ENCODE measurements around the gene SLC9A6. TPM values are rescaled to one million over a fixed set of nuclear protein-coding genes. Genes with fewer than 3 reads are reported as not detected.

SLC9A6 gene
- 12.4 and 12.7 TPM in 2 replicates for total RNA-seq (2014; rRNA removed; shearing (Covaris generic))

DNA sequence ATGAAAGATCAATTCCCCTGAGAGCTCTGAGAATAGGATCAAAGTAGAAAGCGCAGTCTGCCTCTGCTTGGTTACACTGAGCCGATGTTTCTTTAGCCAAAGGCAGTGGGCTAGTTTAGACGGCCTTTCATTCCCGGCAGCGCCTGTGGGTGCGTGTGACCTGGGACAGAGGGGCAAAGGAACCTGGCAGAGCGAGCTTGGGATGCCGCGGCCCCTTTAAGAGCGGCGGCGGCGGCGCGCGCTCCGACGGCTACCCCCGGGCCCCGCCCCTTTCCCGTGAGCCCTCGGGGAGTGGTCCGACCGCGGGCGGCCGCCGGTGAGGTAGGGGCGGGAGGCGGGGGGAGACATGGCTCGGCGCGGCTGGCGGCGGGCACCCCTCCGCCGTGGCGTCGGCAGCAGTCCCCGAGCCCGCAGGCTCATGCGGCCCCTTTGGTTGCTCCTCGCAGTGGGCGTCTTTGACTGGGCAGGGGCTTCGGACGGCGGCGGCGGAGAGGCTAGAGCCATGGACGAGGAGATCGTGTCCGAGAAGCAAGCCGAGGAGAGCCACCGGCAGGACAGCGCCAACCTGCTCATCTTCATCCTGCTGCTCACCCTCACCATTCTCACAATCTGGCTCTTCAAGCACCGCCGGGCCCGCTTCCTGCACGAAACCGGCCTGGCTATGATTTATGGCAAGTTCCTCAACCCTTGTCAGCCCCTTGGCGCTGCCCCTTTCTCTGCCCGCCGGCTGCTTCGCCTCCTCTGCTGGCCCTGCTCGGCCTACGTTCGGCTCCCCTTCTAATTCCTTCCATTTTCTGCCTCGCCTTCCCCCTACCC, at the start of gene SLC9A6:
Gene SLC9A6 (plus strand): TSS at position 279 of the 816 bp plus-strand sequence. CDS start 224 bp downstream, at position 503.
- peak; percentile 60 for DNase-seq (ENCODE audit: low read depth)

GRCh38 chrX:135944486-135944885, 40.7 kb upstream of the SLC9A6 start:
- no peak for DNase-seq (ENCODE audit: low read depth)

- no peak for DNase-seq (ENCODE audit: low read depth)
Observed at GRCh38 chrX:135951291-135951690, 33.9 kb upstream of the SLC9A6 start.

DNA sequence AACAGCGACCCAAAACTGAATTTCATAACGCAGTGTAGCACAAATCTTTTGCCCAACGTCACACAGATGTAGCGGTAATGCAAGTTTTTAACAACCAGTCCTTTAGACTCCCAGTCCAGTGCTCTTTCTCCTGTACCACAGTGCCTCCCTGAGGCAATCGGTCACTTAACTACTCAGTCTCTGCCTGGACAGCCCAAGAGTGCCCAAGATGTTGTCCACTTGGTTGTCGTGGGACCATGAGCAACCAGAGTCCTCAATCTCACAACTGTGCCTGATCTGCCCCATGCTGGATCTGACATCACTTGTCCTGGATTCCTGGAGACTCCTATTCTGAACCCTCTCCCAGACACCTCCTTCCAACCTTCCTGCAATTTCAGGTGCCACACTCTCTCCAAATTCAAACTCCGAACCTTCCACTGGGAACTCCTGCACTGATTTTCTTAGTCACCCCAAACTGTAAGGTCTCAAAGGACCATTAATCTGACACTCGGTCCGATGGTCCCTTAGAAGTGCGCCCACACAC, 12.1 kb upstream of the SLC9A6 start:
- DNase-seq (ENCODE audit: low read depth) = peak; percentile 15

- peak; percentile 73 for DNase-seq (ENCODE audit: low read depth)
Observed at GRCh38 chrX:135973548-135974278, 11.5 kb upstream of the SLC9A6 start, which contains the start of gene MMGT1. Gene MMGT1, minus strand, starts transcription at chrX:135973988. Its CDS starts 313 bp downstream, at chrX:135973675.

- DNase-seq (ENCODE audit: low read depth) = peak; percentile 54
Observed at GRCh38 chrX:135974279-135974856, 10.9 kb upstream of the SLC9A6 start.

DNA sequence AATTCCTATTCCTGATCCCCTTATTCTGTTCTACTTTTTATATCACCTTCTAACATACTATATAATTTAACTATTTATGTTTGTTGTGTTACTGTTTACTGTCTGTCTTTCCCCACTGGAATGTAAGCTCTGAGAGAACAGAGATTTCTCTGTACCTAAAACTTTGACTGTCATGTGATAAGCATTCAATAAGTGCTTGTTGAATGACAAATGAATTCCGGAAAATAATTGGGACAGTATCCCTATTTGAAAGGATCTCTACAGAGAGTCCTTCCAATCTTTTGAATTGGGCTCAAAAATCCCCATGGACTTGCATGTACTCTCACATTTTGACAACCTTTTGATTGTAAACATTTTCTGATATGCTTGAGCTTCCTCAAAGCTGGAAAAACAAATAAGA, 9.8 kb upstream of the SLC9A6 start:
- DNase-seq (ENCODE audit: low read depth) = no peak

- no peak for DNase-seq (ENCODE audit: low read depth)
Observed at GRCh38 chrX:135977611-135978010, 7.6 kb upstream of the SLC9A6 start.

GRCh38 chrX:135981010-135981409, 4.2 kb upstream of the SLC9A6 start:
- no peak for DNase-seq (ENCODE audit: low read depth)

- DNase-seq (ENCODE audit: low read depth) = no peak
Observed at GRCh38 chrX:135981668-135982067, 3.6 kb upstream of the SLC9A6 start.

GRCh38 chrX:135982860-135983259, 2.4 kb upstream of the SLC9A6 start:
- no peak for DNase-seq (ENCODE audit: low read depth)

- DNase-seq (ENCODE audit: low read depth) = no peak
Observed at GRCh38 chrX:135984256-135984655, 979 bp upstream of the SLC9A6 start.

- no peak for DNase-seq (ENCODE audit: low read depth)
Observed at GRCh38 chrX:135984791-135985156, 461 bp upstream of the SLC9A6 start.

DNA sequence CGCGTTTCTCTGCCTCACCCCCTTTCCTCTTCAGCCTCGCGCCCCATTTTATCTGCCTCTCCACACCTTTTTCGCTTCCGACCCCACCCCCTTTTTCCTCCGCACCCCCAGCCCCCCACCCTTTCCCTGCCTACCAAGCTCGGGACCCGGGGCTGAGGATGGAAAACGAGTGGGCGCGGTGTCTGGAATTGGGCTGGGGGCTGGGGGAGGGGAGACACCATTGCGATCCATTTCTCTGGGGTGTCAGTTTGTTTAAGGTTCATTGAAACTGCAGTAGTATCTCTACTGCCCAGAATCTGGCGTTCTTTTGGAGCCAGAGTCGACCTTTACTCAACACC, 707 bp downstream of the SLC9A6 start:
- DNase-seq (ENCODE audit: low read depth) = no peak

GRCh38 chrX:135988245-135988644, 3.0 kb downstream of the SLC9A6 start:
- no peak for DNase-seq (ENCODE audit: low read depth)

GRCh38 chrX:136015016-136015415, 29.8 kb downstream of the SLC9A6 start:
- DNase-seq (ENCODE audit: low read depth) = no peak

DNA sequence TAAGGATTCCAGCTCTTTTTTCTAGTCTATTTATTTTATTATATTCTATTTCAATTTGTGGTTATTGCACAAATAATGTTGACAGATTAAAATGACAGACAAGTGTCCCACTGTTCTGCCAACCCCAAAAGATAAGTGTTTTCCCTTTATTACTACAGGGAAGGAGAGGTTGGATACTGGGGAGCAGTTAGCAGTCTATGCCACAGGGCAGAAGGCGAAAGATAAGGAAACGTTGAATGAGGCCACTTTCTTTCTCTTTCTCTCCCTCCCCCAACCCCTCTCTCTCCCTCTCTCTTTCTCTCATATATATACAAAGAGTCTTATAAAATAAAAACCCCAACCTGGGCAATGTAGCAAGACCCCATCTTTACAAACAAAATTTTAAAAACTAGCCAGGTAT, 31.6 kb downstream of the SLC9A6 start:
- DNase-seq (ENCODE audit: low read depth) = no peak

GRCh38 chrX:136019226-136019625, 34.0 kb downstream of the SLC9A6 start:
- DNase-seq (ENCODE audit: low read depth) = no peak

DNA sequence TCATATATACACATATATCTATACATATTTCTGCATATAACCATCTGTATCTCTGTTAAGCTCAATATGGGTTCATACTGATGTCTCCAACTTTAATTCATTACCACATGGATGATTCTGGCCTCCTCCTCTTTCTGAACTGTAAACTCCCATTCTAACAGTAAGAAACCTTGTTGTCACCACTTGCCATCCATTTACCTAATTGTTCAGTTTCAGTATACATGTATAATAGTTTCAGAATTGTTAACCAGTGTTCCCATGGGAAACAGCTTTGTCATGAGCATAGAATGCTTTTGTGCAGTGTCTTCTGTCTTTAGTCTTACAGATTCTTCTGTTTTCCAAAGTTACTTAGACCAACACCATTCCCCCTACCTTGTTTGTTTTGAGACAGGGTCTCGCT, 35.9 kb downstream of the SLC9A6 start:
- no peak for DNase-seq (ENCODE audit: low read depth)

GRCh38 chrX:136021903-136022302, 36.7 kb downstream of the SLC9A6 start:
- DNase-seq (ENCODE audit: low read depth) = no peak

DNA sequence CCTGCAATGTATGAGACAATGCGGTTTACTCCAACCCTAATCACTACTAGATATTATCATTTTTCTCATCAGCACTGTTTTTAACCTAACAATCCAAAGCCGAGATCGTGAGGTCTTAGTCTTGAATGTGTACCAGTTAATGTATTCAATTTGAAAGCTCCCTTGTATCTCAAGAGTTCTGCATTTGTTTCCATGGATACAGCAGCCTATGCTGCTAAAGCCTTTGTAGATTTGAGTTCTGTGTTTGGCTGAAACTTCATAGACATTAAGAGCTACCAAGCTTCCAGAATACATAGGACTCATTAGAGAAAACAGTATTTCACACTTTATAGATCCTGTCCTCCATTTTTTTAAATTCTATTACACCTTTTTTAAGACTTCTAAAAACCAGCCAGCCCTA, 39.9 kb downstream of the SLC9A6 start:
- no peak for DNase-seq (ENCODE audit: low read depth)

GRCh38 chrX:136028383-136028984, 43.2 kb downstream of the SLC9A6 start:
- DNase-seq (ENCODE audit: low read depth) = peak; percentile 50

Measured in RPMI7951 (cell line).